ENCODE data around the gene LILRA6. TPM values are rescaled to one million over a fixed set of nuclear protein-coding genes. Genes with fewer than 3 reads are reported as not detected.
"Not testable (repeated sequence)": the region's sequence is repeated elsewhere in the genome, so short reads cannot be mapped to it uniquely, and the experiment has no call there.

LILRA6 gene
- total RNA-seq (2014; rRNA removed; shearing (Covaris generic)) = not detected in 2 replicates

DNA sequence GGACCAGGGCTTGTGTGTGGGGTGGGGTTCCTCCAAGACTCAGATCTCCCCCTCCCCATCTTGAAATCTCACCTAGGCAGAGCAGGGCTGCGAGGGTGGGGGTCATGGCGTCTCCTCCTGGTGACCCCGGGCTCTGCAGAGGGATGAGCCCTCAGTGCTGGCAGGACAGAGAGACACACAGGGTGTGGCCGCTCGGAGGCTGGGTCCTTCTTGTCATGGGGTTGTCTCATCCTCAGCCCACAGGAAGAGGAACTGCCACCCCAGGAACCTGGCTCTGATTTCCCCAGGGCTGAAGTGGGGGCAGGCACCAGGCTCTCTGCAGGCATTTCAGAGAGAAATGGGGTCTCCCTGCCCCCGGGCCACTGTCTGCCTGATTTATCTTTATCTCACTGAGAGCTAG is at the start of gene LILRA6:
TSS of gene LILRA6 (minus strand) at position 145 of the 400 bp plus-strand sequence.
- DNase-seq (ENCODE audit: low spot score); in situ Hi-C loops (cut with HindIII; ENCODE audit: low sequenced_read_pairs): not testable (repeated sequence)

DNA sequence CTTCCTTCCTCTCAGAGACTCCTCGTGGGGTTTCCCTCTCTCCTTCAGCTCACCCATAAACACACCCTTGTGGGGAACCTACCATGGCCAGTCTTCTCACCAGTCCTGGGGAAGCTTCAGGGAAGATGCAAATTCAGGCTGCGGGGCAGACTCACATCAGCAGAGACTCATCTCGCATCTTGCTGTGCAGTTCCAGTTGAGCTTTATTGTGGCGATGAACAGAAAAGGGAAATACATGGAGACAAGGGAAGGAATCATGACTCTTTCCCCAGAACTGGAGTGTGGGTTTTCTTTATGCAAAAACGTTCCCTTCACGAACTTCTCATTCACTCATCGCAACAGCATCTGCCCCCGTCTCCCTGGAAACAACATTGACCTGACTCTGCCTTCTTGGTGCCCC is 46.6 kb upstream of the LILRA6 start:
- in situ Hi-C loops (cut with HindIII; ENCODE audit: low sequenced_read_pairs) = loop anchor here (10.0 kb wide), 1 partner anchor 84 kb away; the partner anchor contains the start of gene RPS9
- not testable (repeated sequence) for DNase-seq (ENCODE audit: low spot score)

DNA sequence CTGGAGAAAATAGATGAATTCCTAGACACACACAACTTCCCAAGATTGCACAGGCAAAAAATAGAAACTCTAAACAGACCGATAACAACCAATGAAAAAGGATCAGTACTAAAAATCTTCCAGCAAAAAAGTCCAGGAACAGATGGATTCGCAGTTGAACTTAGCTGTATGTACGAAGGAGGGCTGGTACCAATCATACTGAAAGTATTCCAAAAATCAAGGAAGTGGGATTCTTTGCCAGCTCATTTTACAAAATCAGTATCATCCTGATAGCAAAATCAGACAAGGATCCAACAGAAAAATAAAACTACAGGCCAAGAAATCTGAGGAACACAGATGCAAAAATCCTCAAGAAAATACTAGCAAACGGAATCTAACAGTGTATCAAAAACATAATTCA is 44.9 kb upstream of the LILRA6 start:
- no peak for DNase-seq (ENCODE audit: low spot score)
- in situ Hi-C loops (cut with HindIII; ENCODE audit: low sequenced_read_pairs) = loop anchor here (10.0 kb wide), 1 partner anchor 83 kb away; the partner anchor contains the start of gene RPS9

DNA sequence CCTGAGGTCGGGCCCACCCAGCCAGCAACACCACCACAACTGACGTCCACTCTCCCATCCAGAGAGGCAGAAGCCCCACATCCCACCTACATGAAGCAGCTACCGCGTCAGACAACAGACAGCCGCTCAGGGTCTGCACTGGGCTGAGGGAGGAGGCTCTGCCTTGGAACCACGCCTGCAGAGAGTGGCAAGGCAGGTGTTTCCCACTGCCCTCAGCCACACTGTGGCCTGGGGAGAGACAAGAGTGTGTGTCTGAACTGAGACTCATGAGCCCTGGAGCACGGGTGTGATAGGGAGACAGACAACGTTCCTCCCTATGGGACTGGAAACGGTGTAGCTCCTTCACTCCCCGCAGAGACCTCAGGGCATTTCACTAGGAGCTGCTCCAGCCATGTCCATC is 43.7 kb upstream of the LILRA6 start:
- DNase-seq (ENCODE audit: low spot score) = not testable (repeated sequence)
- in situ Hi-C loops (cut with HindIII; ENCODE audit: low sequenced_read_pairs) = loop anchor here (10.0 kb wide), 1 partner anchor 81 kb away; the partner anchor contains the start of gene RPS9

DNA sequence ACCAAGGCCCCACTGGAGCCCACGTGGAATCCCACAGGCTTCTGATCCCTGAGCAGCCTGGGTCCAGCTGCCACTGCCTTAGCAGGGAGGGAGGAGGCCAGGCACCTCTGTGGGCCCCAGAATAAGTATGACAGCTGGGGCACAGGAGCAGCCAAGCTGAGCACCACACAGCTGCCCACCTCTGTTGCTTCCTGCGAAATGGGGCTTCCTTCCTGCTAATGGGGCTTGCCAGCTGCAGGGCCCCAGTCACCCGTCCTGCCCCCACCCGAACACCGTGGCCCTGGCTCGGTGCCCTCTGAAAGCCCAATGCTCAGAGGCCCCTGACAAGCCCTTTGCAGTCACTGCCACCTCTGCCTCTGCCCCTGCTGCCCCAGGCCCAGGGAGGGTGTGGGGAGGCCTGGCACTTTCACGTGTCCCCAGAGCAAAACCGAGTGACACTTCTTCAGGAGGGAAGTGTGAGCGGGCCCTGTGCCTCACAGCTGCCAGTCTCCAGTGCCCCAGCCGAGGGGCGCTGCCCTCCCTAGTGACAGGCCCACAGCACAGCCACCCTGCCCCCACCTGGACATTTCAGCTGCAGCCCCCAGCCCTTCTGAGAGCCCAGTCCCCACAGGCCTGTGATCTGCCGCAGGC is 43.0 kb upstream of the LILRA6 start:
- in situ Hi-C loops (cut with HindIII; ENCODE audit: low sequenced_read_pairs) = loop anchor here (10.0 kb wide), 1 partner anchor 81 kb away; the partner anchor contains the start of gene RPS9
- not testable (repeated sequence) for DNase-seq (ENCODE audit: low spot score)

DNA sequence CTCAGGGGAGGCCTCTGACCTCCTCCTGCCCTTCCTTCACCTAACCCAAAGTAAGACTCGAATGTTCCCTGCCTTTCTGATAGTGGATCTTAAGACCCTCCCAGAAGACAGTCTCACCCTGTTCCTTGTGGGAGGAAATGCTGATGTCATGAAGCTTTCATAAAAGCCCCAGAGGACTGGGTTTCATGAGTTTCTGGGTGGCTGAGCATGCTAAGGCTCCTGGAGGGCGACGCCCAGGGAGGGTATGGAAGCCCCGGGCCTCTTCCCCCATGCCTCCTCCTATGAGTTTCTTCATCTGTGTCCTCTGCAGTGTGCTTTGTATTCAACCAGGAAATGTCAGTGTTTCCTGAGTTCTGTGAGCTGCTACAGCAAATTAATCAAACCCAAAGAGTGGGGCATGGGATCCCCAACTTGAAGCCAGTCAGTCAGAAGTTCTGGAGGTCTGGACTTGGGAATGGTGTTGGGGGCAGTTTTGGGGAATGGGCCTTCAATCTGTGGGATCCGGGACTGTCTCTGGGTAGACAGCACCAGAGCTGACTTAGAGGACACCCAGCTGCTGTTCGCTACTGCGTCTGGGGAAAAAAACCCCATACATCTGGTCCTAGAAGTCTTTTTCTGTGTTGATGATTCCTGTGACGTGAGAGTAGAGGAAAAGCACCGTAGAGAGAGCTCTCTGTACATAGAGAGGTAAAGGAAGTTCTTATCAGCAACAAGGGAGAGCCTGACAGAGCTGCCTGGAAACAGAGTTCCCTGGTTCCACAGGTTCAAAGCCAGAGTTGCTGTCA is 40.3 kb upstream of the LILRA6 start:
- in situ Hi-C loops (cut with HindIII; ENCODE audit: low sequenced_read_pairs) = loop anchor here (5.0 to 10.0 kb wide), 2 partner anchors 69 to 78 kb away; partner anchors contain the start of gene RPS9
- DNase-seq (ENCODE audit: low spot score) = no peak

DNA sequence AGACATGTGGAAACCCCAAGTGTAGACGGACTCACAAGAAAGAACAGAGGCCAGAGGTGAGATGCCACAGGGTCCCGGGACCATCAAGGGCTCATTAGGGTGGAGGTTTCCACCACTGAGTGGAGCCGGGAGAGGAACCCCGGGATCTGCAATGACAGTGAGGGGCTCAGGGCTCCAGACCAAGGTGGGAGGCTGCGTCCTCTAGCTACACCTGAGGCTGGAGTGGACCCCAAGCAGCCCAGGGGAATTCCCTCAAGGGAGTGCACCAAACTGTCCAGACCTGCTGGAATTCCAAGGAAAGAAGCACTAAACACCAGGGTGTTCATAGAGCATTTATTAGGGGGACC is 39.1 kb upstream of the LILRA6 start:
- in situ Hi-C loops (cut with HindIII; ENCODE audit: low sequenced_read_pairs) = loop anchor here (5.0 to 10.0 kb wide), 2 partner anchors 71 to 77 kb away; partner anchors contain the start of gene RPS9
- not testable (repeated sequence) for DNase-seq (ENCODE audit: low spot score)

DNA sequence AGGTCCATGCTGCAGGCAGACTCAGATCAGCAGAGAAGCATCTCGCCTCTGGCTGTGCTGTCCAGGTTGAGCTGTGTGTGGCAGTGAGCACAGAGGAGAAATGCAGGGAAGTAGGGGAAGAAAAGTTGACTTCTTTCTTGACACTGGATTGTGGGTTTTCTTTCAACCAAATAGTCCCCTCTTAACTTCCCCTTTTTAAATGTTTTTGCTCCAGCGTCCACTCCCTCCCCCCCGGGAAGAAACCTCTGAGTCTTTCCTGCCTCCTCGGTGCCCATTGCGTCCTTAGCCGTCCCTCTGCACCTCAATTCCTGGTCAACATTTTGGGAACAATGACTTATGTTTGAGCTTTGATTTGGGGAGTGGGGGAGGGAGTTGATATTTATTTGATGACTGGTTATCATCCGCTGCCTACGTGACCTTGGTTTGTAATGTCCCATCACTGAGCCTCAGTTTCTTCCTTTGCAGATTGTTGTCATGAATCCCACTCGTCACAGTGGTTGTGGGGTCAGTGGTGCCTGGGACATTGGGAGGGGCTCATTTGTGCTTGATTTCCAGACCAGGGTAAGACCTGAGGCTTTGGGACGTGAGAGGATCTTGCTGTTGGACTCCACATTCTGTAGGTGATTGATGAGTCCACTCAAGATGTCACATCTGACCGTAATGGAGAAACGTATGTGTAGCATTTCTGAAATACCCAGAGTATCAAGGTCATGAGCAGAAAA is 38.6 kb upstream of the LILRA6 start, which contains the start of gene LILRB2:
TSS of gene LILRB2 (minus strand) at position 104 of the 722 bp plus-strand sequence. CDS start 614 bp downstream, outside the sequence.
- in situ Hi-C loops (cut with HindIII; ENCODE audit: low sequenced_read_pairs) = loop anchor here (5.0 to 10.0 kb wide), 2 partner anchors 71 to 76 kb away; partner anchors contain the start of gene RPS9
- no peak for DNase-seq (ENCODE audit: low spot score)

DNA sequence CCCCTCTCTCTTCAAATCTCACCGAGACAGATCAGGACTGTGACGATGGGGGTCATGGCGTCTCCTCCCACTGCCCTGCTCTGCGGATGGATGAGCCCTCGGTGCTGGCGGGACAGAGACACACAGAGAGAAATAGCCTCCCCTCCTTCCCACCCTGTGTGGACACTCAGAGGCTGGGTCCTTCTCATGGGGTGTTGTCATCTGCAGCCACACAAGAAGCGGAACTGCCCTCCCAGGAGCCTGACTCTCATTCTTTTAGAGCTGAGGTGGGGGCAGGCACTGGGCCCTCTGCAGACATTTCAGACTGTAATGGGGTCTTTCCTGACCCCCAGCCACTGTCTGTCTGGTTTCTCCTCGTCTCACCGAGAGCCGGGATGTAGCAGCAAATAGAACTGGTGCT is 37.9 kb upstream of the LILRA6 start:
- in situ Hi-C loops (cut with HindIII; ENCODE audit: low sequenced_read_pairs) = loop anchor here (5.0 to 10.0 kb wide), 2 partner anchors 72 to 76 kb away; partner anchors contain the start of gene RPS9
- DNase-seq (ENCODE audit: low spot score) = not testable (repeated sequence)

DNA sequence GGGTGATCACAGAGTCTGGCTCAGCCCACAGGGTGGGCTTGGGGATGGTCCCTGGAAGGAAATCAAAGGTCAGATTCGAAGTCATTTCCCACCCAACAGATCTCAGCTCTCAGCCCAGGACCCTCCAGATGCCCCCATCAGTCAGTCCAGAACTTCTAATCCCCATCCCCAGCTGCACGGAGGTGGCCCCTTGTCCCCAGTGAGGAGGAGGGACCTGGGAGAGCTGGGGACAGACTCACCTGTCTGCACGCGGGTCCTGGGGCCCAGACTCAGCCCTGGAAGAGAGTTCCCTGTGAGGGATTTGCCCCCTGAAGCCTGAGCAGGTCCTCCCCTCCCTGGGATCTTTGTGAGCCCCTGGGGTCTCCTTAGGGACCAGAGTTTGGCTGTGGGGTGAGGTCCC is 37.4 kb upstream of the LILRA6 start:
- not testable (repeated sequence) for DNase-seq (ENCODE audit: low spot score)
- in situ Hi-C loops (cut with HindIII; ENCODE audit: low sequenced_read_pairs) = loop anchor here (5.0 to 10.0 kb wide), 2 partner anchors 72 to 75 kb away; partner anchors contain the start of gene RPS9

DNA sequence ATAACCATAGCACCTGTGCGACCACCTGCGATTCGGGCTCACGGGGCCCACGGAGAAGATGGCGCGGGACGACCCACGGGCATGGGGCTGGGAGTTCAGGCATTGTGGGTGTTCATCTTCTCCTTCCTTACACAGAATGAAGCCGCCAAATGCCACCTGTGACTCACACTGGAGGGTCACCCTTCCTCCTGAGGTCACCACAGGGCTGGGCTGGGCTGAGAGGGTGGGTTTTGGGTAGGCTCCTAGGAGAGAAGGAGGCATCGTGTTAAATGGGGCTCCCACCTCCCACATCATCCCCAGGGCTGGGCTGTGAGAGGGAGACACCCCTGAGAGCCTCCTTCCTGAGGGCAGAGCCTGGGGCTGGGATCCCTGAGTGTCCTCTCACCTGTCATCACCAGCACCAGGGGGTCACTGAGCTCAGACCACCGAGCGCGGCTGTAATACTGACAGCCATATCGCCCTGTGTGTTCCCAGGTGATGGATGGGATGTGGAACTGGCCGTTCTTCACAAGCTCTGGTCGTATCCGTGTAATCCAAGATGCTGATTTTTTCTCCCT is 36.9 kb upstream of the LILRA6 start:
- DNase-seq (ENCODE audit: low spot score) = no peak
- in situ Hi-C loops (cut with HindIII; ENCODE audit: low sequenced_read_pairs) = no loop called here

DNA sequence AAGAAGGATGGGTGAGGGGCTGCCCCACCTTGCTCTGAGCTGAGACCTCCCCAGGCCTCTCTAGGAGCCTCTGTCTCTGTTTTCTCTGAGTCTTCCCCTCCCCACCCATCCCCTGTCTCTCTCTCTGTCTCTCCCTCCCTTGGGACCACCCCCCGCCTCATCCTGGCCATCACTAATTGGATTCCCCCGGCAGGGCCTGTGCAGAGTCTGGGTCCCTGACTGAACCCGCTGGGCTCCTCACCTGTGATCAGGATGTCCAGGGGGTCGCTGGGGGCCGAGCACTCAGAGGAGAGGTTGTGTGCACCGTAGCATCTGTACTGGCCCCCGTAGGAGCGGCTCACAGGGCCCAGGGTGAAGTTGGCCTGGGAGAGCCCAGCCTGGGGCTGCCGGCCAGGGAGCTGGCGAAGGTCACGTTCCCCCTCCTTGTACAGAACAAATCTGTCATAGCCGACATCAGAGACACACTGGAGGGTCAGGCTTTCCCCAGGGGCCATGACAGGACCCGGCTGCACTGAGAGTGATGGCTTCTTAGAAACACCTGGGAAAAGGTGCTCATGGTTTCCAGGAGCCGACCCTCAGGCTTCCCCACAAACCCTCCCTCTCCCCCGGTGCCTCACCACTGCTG is 36.1 kb upstream of the LILRA6 start:
- DNase-seq (ENCODE audit: low spot score); in situ Hi-C loops (cut with HindIII; ENCODE audit: low sequenced_read_pairs): not testable (repeated sequence)

DNA sequence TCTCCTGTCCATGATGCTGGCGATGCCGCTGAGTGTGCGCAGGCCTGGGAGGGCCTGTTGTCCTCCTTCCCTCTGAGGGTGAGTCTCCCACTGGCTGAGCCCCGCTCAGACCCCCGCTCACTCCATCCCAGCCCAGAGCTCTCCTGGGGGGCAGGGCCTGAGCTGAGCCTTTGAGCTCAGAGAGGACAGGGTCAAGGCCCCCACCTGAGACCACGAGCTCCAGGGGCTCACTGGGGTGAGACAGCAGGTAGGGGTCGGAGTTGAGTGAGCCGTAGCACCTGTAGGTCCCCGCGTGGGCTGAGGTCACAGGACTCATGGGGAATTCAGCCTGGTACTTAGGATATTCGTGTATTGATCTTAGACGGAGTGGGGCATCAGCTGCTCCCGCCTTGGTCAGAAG is 35.5 kb upstream of the LILRA6 start:
- DNase-seq (ENCODE audit: low spot score); in situ Hi-C loops (cut with HindIII; ENCODE audit: low sequenced_read_pairs): not testable (repeated sequence)

DNA sequence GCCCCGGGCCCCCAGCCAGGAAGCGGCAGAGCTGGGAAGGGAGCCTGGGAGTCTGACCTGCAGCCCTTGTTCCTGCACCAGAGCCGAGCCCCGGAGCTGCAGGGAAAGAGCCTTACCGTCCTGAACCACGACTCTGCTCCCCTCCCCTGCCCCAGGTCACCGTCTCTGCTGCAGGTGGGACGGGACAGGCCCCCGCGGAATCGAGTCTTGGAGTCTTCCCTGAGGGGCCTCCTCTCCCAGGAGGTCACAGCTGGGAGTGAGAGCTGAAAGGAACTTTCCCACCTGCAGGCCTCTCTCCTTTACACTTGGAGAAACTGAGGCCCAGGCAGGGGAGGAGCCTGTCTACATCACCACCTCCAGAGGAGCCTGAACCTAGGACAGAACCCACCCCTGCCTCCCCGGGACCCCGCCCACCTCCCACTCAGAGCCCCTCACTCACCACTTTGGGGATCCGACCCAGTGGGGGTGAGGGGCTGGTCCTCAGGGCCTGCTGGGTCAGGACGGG is 34.6 kb upstream of the LILRA6 start:
- DNase-seq (ENCODE audit: low spot score); in situ Hi-C loops (cut with HindIII; ENCODE audit: low sequenced_read_pairs): not testable (repeated sequence)

DNA sequence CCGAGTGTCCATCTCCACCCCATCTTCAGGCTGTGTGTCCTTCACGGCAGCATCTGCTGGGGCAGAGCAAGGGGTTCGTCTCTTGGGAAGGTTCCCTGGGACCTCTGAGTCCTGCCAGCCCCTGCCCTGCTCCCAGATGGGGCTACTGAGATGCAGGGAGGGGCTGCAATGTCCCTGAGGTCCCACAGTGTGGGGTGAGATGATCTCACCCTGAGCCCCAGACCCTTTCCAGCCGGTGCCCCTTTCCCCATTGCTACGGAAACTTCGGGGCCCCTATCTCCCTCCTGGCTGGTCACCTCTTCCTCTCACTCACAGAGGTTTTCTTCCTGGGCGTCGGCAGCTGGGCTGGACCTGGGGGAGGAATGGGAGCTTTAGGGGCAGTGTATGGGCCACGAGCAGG is 33.4 kb upstream of the LILRA6 start:
- no peak for DNase-seq (ENCODE audit: low spot score)
- in situ Hi-C loops (cut with HindIII; ENCODE audit: low sequenced_read_pairs) = no loop called here

DNA sequence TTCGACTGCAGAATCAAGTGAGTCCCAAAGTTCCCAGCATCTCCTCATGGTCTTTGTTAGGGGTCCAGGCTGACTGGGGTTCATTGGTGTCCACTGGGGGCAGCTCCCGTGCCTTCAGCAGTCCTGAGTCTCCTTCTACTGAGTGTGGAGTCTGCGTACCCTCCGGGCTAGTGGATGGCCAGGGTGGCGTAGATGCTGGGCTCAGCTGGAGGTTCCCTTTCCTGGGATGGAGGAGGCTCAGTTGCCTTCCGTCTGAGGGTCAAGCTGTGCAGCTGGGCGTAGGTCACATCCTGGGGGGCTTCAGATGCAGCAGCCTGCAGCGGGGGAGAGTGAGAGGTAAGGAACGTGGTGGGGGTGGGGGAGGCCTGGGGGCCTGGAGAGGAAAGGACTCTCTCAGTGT is 31.9 kb upstream of the LILRA6 start:
- DNase-seq (ENCODE audit: low spot score); in situ Hi-C loops (cut with HindIII; ENCODE audit: low sequenced_read_pairs): not testable (repeated sequence)

DNA sequence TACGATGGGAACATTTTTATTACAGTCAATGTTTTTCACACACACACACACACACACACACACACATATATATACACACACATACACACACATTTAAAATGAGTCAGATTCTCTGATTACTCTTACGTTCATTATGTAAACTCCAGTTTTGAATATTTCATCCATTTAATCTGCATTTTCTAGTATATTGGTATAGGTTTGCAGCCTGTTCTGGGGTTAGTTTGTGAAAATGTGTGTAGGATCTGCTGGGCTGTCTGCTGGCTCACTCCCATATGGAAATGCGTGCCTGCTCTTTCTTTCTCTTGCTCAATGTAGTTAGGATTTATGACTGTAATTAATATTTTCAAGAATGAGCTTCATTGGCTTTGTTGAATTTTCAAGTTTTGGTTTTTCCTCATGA is 31.2 kb upstream of the LILRA6 start:
- DNase-seq (ENCODE audit: low spot score) = no peak
- in situ Hi-C loops (cut with HindIII; ENCODE audit: low sequenced_read_pairs) = no loop called here

DNA sequence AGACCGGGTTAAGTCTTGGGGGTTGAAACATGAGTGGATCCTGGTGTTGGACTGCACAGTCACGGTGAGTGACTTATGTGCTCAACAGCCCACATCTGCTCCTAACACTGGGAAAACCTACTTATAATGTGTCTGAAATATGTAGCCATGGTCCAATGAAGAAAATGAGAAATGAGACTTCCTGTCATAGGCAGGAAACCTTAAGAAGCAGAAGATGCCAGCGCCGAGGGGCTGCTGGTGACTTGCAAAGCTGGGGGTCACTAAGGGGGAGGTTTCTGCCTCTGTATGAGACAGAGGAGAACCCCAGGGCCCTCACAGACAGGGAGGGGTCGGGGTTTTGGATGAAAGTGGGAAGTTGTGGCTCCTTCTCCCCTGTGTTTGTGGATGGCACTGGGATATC is 29.6 kb upstream of the LILRA6 start:
- DNase-seq (ENCODE audit: low spot score); in situ Hi-C loops (cut with HindIII; ENCODE audit: low sequenced_read_pairs): not testable (repeated sequence)

Measured in G401 (cell line).